Lower leg skin (tissue), 4 donors: ENCODE data around the gene PTPDC1. TPM values are rescaled to one million over a fixed set of nuclear protein-coding genes. Genes with fewer than 3 reads are reported as not detected.

Experiments used
- DNase-seq, 2 donors: peaks; one replicate each; pipeline ENCODE4 v3.0.0-alpha.2; 2019; ENCODE audit warnings: low spot score in 2 of 2
- H3K4me3 ChIP-seq: fragments of 200-600 bp; sonication (generic); 2 replicates; pipeline ENCODE4 v1.5.1; 2017; ENCODE audit warnings: mild to moderate bottlenecking, low read depth; ENCODE audit not compliant: poor library complexity, severe bottlenecking
- POLR2A ChIP-seq, 2 donors: fragments of 450-650 bp; IDR thresholded peaks; one replicate each; pipeline ENCODE4 v1.6.1; 2016 to 2017; ENCODE audit warnings: antibody characterized with exemption in 2 of 2, mild to moderate bottlenecking in 1 of 2, moderate library complexity in 1 of 2
- WGBS, 2 donors: methylation state at CpG; one replicate each; pipeline ENCODE4 v1.1.5; 2018; 5-methylcytosine and 5-hydroxymethylcytosine counted together
- intact Hi-C: fragments of 100-400 bp; cut with DNase I; formaldehyde crosslinking; loops from one replicate; pipeline ENCODE4 v1.15.0; 2023; ENCODE audit warnings: low total_unique reads
- total RNA-seq, 4 donors: library from RNA; depleted of rRNA; stranded (reverse); fragments of >200 nt; gene quantifications; one replicate each; pipeline ENCODE4 v1.1.0, GENCODE V29; 2016
- TF ChIP-seq, protein P1 (sequence below), 3 donors: fragments of 450-650 bp; IDR thresholded peaks; one replicate each; pipeline ENCODE4 v1.5.1; 2016; ENCODE audit warnings: antibody characterized with exemption in 3 of 3, mild to moderate bottlenecking in 3 of 3, moderate library complexity in 2 of 3

PTPDC1 gene
- total RNA-seq: 1 to 10 TPM; 5.9 to 9.1 (median 7.6) TPM

DNA sequence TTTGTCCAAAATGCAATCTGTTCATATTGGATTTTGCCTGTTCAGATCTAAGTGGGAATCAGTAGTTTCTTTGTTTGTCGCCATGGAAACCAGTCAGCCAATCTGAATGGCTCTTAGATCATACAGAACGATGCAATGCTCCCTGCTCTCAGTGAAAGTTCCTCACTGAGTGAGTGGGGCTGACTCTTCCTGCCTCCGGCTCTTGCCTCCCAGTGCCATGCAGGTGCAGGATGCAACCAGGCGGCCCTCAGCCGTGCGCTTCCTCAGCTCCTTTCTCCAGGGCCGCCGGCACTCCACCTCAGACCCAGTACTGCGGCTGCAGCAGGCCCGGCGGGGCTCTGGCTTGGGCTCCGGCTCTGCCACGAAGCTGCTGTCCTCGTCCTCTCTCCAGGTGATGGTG, at the start of gene PTPDC1:
Gene PTPDC1, plus strand, starts transcription at position 151 of the 400 bp plus-strand sequence. Its CDS starts 67 bp downstream, at position 218.
- TF ChIP-seq, protein P1, sequence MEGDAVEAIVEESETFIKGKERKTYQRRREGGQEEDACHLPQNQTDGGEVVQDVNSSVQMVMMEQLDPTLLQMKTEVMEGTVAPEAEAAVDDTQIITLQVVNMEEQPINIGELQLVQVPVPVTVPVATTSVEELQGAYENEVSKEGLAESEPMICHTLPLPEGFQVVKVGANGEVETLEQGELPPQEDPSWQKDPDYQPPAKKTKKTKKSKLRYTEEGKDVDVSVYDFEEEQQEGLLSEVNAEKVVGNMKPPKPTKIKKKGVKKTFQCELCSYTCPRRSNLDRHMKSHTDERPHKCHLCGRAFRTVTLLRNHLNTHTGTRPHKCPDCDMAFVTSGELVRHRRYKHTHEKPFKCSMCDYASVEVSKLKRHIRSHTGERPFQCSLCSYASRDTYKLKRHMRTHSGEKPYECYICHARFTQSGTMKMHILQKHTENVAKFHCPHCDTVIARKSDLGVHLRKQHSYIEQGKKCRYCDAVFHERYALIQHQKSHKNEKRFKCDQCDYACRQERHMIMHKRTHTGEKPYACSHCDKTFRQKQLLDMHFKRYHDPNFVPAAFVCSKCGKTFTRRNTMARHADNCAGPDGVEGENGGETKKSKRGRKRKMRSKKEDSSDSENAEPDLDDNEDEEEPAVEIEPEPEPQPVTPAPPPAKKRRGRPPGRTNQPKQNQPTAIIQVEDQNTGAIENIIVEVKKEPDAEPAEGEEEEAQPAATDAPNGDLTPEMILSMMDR (IDR thresholded peaks at IDR 0.05): no peak
- TF ChIP-seq POLR2A (IDR thresholded peaks at IDR 0.05): no peak
- H3K4me3 ChIP-seq: no peak within 1 kb of the TSS
- intact Hi-C loops: no loop called here
- WGBS, 2 donors: 77 to 91% methylated on average over 14 of the region's 14 CpGs
- no peak for DNase-seq

DNA sequence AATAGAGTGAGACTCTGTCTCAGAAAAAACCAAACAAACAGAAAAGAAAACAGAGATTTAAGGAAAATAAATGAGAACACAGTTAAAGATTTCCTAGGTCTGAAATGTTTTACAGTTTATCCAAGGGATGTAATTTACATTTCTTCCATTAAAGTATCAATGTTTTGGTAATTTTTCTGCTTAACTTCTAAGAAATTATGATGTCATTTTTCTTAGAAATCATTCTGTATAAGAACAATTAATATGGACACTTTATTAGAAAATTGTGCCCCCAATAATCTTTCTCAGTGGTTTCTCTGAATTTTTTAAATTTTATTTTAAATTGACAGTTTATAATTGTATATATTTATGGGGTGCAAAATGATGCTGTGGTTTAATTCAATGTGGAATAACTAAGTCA, 49.8 kb upstream of the PTPDC1 start:
- DNase-seq: no peak
- intact Hi-C loops: no loop called here
- H3K4me3 ChIP-seq: no peak overlapping the region
- no peak for TF ChIP-seq POLR2A (IDR thresholded peaks at IDR 0.05)
- TF ChIP-seq, protein P1 (IDR thresholded peaks at IDR 0.05): no peak

- no peak overlapping the region for H3K4me3 ChIP-seq
- TF ChIP-seq, protein P1 (IDR thresholded peaks at IDR 0.05): no peak
- TF ChIP-seq POLR2A (IDR thresholded peaks at IDR 0.05): no peak
- DNase-seq: no peak
- intact Hi-C loops: loop anchor here (2.0 kb wide), 1 partner anchor 25 kb away; no protein-coding TSS in a partner anchor
Observed at GRCh38 chr9:94039786-94040185, 44.5 kb upstream of the PTPDC1 start.

GRCh38 chr9:94042516-94043360, 41.5 kb upstream of the PTPDC1 start:
- intact Hi-C loops: no loop called here

DNA sequence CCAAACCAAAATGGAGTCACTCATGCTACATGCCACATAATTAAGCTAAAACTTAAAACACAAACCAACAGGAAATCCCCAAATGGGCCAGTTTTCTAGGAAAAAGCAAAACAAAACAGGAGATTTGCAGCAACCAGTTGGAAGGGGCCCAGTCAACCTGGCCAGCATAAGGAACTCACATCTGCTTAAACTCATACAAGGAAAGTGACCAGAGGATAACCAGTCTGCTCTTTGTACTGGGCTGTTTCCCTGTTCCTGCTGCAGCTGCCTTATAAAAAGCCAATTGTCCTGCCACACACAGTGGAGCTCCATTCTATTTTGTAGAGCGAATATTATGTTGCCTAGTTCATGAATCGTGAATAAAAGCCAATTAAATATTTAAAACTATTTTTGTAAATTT, 29.5 kb upstream of the PTPDC1 start:
- TF ChIP-seq POLR2A (IDR thresholded peaks at IDR 0.05): no peak
- TF ChIP-seq, protein P1 (IDR thresholded peaks at IDR 0.05): no peak
- 87 to 92% methylated on average over 2 of the region's 2 CpGs for WGBS, 2 donors
- no peak for DNase-seq
- intact Hi-C loops: no loop called here
- no peak overlapping the region for H3K4me3 ChIP-seq

More at GRCh38 chr9:94042516-94043360, 41.5 kb upstream of the PTPDC1 start:
- TF ChIP-seq, protein P1 (IDR thresholded peaks at IDR 0.05): no peak
- no peak for TF ChIP-seq POLR2A (IDR thresholded peaks at IDR 0.05)
- no peak for DNase-seq
- H3K4me3 ChIP-seq: no peak overlapping the region
- 70 to 84% methylated on average over 5 of the region's 5 CpGs for WGBS, 2 donors
